GM18858 (cell line): ENCODE data around the gene MISP.

ENCODE experiments used
- ATAC-seq: cut with Tn5 transposase; IDR thresholded peaks from one replicate; pipeline ENCODE4 v1.9.1; 2021; ENCODE audit not compliant: unreplicated experiment

The MISP gene

DNA sequence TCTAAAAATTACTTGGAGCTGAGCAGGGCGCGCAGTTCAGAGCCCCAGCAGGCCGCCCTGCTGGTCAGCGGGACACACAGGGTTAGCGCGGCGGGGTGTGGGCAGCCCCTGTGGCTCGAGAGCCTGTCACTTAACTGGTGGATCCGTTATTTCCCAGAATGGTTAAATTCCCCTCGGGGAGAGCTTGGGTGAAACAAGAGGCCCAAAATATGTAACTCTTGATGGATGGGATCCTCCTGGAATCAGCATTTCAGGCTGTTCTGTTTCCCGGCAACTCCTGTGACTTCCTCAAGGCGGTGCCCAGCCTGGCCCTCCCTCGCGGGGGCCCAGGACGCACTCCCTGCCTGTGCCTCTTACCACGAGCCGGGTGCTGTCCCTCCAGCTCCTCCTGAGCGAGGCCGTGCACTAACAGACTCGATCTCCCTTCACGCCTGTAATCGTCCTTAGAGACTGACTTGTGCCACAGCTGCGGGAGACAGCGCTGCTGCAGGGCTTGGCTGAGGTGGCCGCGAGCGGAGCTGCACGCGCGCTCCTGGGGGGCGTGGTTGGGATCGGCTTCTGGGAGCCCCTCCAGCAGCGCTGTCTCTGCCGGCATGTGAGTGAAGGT is 56.0 kb downstream of the MISP start:
- no peak for ATAC-seq

DNA sequence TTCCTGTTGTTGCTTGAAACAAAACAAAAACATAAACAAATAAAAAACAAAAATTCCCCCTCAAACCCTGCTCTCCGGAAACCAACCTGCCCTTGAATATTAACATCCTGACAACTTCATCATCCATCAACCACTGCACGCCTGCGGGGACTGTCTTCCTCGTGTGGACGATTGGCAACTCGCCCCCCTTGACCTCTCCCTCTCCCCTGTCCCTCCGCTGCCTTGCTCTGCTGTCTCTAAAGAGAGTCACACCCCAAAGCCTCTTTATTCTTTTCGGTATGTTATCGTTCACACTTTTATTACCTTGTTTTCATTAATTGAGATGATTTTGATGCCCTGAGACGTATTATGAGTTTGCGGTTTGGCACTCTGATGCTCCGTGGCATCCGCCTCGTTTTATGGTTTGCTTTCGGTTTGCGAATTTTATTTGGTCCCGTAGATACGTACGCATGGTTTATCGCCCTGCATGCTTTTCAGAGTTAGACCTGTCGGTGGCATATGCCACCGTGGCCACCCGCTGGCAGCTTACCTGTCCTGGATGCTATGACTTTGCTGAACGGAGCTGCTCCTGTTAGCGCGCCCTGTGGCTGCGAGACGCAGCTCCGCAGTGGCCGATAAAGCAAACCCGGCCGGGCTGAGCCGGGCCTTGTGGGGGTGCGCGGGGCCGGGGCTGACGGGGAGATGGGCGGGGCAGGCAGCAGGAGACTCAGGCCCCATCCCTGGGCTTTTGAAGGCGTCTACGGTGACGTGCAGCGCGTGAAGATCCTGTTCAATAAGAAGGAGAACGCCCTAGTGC is 56.9 kb downstream of the MISP start:
- no peak for ATAC-seq

DNA sequence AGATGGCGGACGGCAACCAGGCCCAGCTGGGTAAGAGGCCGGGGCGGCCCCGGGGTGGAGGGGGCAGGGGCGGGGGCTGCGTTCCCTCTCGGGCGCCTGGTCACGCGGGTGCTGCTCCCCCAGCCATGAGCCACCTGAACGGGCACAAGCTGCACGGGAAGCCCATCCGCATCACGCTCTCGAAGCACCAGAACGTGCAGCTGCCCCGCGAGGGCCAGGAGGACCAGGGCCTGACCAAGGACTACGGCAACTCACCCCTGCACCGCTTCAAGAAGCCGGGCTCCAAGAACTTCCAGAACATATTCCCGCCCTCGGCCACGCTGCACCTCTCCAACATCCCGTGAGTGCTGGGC is 57.5 kb downstream of the MISP start:
- ATAC-seq = no peak

DNA sequence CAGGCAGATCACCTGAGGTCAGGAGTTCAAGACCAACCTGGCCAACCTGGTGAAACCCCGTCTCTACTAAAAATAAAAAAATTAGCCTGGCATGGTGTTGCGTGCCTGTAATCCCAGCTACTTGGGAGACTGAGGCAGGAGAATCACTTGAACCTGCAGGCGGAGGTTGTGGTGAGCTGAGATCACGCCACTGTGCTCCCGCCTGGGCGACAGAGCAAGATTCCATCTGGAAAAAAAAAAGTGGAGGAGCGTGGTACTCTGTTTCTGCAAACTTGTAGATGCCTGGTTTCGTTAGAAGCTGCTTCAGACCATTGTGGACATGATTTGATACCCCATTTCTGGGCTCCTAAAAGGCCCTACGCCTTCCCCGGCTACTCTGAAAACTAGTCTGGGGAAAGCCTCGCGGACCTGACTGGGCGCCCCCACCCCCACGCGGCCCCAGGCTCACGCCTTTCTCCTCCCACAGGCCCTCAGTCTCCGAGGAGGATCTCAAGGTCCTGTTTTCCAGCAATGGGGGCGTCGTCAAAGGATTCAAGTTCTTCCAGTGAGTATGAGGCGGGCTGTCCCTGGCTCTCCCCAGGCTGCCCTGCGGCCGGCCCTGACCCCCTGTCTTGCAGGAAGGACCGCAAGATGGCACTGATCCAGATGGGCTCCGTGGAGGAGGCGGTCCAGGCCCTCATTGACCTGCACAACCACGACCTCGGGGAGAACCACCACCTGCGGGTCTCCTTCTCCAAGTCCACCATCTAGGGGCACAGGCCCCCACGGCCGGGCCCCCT is 59.4 kb downstream of the MISP start:
- no peak for ATAC-seq

DNA sequence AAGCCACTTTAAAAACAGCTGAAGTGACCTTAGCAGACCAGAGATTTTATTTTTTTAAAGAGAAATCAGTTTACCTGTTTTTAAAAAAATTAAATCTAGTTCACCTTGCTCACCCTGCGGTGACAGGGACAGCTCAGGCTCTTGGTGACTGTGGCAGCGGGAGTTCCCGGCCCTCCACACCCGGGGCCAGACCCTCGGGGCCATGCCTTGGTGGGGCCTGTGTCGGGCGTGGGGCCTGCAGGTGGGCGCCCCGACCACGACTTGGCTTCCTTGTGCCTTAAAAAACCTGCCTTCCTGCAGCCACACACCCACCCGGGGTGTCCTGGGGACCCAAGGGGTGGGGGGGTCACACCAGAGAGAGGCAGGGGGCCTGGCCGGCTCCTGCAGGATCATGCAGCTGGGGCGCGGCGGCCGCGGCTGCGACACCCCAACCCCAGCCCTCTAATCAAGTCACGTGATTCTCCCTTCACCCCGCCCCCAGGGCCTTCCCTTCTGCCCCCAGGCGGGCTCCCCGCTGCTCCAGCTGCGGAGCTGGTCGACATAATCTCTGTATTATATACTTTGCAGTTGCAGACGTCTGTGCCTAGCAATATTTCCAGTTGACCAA is 60.1 kb downstream of the MISP start:
- no peak for ATAC-seq

DNA sequence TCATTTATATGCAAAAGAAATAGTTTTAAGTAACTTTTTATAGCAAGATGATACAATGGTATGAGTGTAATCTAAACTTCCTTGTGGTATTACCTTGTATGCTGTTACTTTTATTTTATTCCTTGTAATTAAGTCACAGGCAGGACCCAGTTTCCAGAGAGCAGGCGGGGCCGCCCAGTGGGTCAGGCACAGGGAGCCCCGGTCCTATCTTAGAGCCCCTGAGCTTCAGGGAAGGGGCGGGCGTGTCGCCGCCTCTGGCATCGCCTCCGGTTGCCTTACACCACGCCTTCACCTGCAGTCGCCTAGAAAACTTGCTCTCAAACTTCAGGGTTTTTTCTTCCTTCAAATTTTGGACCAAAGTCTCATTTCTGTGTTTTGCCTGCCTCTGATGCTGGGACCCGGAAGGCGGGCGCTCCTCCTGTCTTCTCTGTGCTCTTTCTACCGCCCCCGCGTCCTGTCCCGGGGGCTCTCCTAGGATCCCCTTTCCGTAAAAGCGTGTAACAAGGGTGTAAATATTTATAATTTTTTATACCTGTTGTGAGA is 60.7 kb downstream of the MISP start:
- ATAC-seq = no peak

DNA sequence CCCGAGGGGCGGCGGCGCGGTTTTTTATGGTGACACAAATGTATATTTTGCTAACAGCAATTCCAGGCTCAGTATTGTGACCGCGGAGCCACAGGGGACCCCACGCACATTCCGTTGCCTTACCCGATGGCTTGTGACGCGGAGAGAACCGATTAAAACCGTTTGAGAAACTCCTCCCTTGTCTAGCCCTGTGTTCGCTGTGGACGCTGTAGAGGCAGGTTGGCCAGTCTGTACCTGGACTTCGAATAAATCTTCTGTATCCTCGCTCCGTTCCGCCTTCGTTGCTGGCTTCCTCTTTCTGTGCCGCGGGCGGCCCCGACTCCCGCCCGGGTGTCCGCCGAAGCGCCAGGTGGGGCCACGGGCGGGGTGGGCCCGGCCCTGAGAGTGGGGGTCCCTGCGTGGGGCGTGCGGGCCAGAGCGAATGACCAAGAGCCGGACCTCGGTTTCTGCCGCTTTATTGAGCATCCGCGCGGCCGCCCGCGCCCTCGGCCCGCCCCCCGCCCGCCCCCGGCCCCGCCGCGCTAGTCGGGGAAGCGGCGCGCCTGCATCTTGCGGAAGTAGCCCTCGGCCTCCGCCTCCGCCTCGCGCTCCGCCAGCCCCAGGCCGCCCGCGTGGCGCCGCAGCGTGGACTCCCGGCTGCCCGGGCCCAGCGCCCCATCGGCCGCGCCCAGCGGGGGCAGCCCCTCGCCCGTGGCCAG is 61.3 kb downstream of the MISP start:
- no peak for ATAC-seq

DNA sequence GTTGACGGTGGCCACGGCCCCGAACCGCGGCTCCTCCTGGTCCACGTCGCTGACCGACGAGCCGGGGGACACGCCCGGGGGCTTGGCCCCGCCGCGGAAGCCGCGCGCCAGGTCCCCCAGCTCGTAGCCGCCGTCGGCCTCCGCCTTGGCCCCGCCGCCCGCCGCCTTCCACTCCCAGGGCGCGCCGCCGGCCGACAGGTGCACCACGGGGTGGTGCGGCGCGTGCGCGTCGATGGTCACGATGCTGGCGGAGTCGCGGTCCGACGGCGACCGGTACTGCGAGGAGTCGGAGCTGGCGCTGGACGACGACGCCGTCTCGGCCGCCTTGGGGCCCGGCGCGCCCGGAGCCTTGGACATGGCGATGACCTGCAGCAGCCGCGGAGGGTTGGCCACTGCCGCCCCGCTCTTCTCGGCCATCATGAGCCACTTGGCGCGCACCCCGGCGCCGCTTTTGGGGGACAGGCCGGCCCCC is 61.9 kb downstream of the MISP start:
- ATAC-seq = no peak

DNA sequence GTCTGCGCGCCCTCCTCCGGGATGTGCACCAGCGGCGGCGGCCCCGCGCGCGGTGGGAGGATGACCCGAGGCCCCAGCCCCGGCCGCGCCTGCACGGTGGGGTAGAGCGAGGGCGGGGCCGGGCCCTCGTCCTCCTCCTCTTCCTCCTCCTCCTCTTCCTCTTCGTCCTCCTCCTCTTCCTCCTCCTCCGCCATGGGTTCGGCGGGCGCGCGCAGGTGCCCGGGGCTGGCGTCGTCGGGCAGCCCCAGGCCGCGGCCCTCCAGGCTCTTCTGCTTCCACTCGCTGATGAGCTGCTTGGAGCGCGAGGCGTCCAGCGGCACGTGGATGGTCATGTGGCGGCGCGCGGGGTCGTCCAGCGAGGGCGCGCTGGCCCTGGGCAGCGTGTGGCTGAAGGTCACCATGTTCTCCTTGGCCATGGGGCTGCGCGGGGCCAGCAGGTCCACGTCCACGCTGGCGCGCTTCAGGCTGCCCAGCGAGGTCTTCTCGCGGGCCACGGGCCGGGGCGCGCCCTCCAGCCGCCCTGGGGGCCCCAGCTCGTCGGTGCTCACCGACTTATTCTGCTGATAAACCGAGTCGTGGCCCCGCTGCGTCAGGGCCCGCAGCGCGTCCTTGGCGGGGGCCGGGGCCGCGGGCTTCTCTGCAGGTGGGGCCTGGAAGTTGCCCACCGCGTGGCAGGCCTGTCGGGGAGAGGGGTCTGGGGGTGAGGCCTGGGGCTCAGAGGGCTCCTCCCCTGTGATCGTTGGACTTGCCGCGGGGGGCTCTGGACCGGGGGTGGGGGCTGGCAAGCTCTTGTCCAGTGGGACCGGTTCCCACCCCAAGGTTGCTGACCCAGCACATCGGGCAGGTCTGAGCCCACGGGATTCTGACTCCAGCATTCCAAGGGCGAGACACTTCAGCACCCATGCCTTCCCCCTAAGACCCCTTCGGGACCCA is 62.6 kb downstream of the MISP start:
- ATAC-seq = no peak
